Neural cell (in vitro differentiated cells): ENCODE measurements around the gene ZC3HAV1. TPM values are rescaled to one million over a fixed set of nuclear protein-coding genes. Genes with fewer than 3 reads are reported as not detected.
"Not testable (repeated sequence)": the region's sequence is repeated elsewhere in the genome, so short reads cannot be mapped to it uniquely, and the experiment has no call there.

Experiments
- H2AFZ ChIP-seq: fragments of 200-600, 300-800 bp; sonication (generic), shearing (Covaris generic); 2 replicates; pipeline ENCODE4 v1.6.0; 2014; ENCODE audit warnings: low read depth, mild to moderate bottlenecking, antibody characterized with exemption, low read length, moderate library complexity
- H3F3A ChIP-seq: fragments of 200-600 bp; shearing (Covaris generic); 2 replicates; pipeline ENCODE4 v1.6.1; 2016; ENCODE audit warnings: mild to moderate bottlenecking, moderate library complexity, mixed read lengths, antibody characterized with exemption, low read length; ENCODE audit not compliant: insufficient read depth, poor library complexity, severe bottlenecking
- H3K27ac ChIP-seq: fragments of 200-600, 300-800 bp; sonication (generic), shearing (Covaris generic); 2 replicates; pipeline ENCODE4 v1.5.1; 2014; ENCODE audit warnings: mild to moderate bottlenecking, low read length, moderate library complexity
- H3K27me3 ChIP-seq: fragments of 300-800, 200-600 bp; sonication (generic), shearing (Covaris generic); 2 replicates; pipeline ENCODE4 v1.6.0; 2014; ENCODE audit warnings: mild to moderate bottlenecking, low read depth, low read length, moderate library complexity; ENCODE audit not compliant: insufficient read depth
- H3K36me3 ChIP-seq: fragments of 300-800, 200-600 bp; sonication (generic), shearing (Covaris generic); 2 replicates; pipeline ENCODE4 v1.5.1; 2014; ENCODE audit warnings: mild to moderate bottlenecking, antibody characterized with exemption, low read length, moderate library complexity; ENCODE audit not compliant: insufficient read depth
- H3K4me2 ChIP-seq: fragments of 300-800, 200-600 bp; sonication (generic), shearing (Covaris generic); 2 replicates; pipeline ENCODE4 v1.6.0; 2014; ENCODE audit warnings: mild to moderate bottlenecking, low read length
- H3K4me3 ChIP-seq: fragments of 300-800, 200-600 bp; sonication (generic), shearing (Covaris generic); 2 replicates; pipeline ENCODE4 v1.5.1; 2014; ENCODE audit warnings: mild to moderate bottlenecking, low read length, moderate library complexity
- H3K79me2 ChIP-seq: fragments of 200-600 bp; shearing (Covaris generic); replicated peaks from 2 replicates; pipeline ENCODE4 v1.6.0; 2014; ENCODE audit warnings: mild to moderate bottlenecking, low read length, moderate library complexity; ENCODE audit not compliant: insufficient read depth
- H3K9ac ChIP-seq: fragments of 300-800, 200-600 bp; sonication (generic), shearing (Covaris generic); 2 replicates; pipeline ENCODE4 v1.6.1; 2016; ENCODE audit warnings: mild to moderate bottlenecking, low read length, mixed read lengths
- H3K9me2 ChIP-seq: fragments of 200-600 bp; shearing (Covaris generic); 2 replicates; pipeline ENCODE4 v1.6.1; 2016; ENCODE audit warnings: mild to moderate bottlenecking, low read length, mixed read lengths; ENCODE audit not compliant: insufficient read depth
- H3K9me3 ChIP-seq: fragments of 200-600, 300-800 bp; sonication (generic), shearing (Covaris generic); 2 replicates; pipeline ENCODE4 v1.6.1; 2016; ENCODE audit warnings: mild to moderate bottlenecking, mixed run types, low read length, moderate library complexity, mixed read lengths
- H4K20me1 ChIP-seq: fragments of 200-600 bp; shearing (Covaris generic); 2 replicates; pipeline ENCODE4 v1.6.1; 2016; ENCODE audit warnings: mild to moderate bottlenecking, mixed run types; ENCODE audit not compliant: insufficient read depth
- CTCF ChIP-seq: fragments of 450-650 bp; IDR thresholded peaks from 2 replicates; pipeline ENCODE4 v1.5.1; 2014; ENCODE audit warnings: antibody characterized with exemption, mild to moderate bottlenecking, moderate library complexity; ENCODE audit not compliant: poor library complexity, severe bottlenecking
- EP300 ChIP-seq: fragments of 450-650 bp; conservative IDR thresholded peaks from 2 replicates; pipeline ENCODE4 v1.6.1; 2014; ENCODE audit warnings: antibody characterized with exemption, mild to moderate bottlenecking, moderate library complexity; ENCODE audit not compliant: poor library complexity, severe bottlenecking
- EZH2 ChIP-seq: fragments of 200-600, 300-800 bp; shearing (Covaris generic), sonication (generic); IDR thresholded peaks from 2 replicates; pipeline ENCODE4 v1.6.1; 2014; ENCODE audit warnings: antibody characterized with exemption, low read length, borderline replicate concordance, mild to moderate bottlenecking; ENCODE audit not compliant: insufficient read depth, poor library complexity, severe bottlenecking
- MXI1 ChIP-seq: fragments of 450-650 bp; conservative IDR thresholded peaks from 2 replicates; pipeline ENCODE4 v1.6.1; 2014; ENCODE audit warnings: antibody characterized with exemption, mild to moderate bottlenecking; ENCODE audit not compliant: poor library complexity, severe bottlenecking
- POLR2AphosphoS5 ChIP-seq: IDR thresholded peaks from 2 replicates; pipeline ENCODE4 v1.6.1; 2012
- RAD21 ChIP-seq: fragments of 450-650 bp; conservative IDR thresholded peaks from 2 replicates; pipeline ENCODE4 v1.6.1; 2014; ENCODE audit warnings: antibody characterized with exemption, mild to moderate bottlenecking, moderate library complexity
- SMC3 ChIP-seq: fragments of 450-650 bp; conservative IDR thresholded peaks from 2 replicates; pipeline ENCODE4 v1.6.1; 2014; ENCODE audit warnings: antibody characterized with exemption, mild to moderate bottlenecking, moderate library complexity; ENCODE audit not compliant: poor library complexity
- TAF1 ChIP-seq: IDR thresholded peaks from 2 replicates; pipeline ENCODE4 v1.6.1; 2012; ENCODE audit warnings: low read depth
- polyA plus RNA-seq: library from polyadenylated mRNA; depleted of rRNA; stranded (reverse); fragments of >200 nt; gene quantifications from 2 replicates; pipeline ENCODE4 v1.2.3, GENCODE V29; 2014
- TF ChIP-seq, protein P1 (sequence below): IDR thresholded peaks from 2 replicates; pipeline ENCODE4 v1.6.1; 2012; ENCODE audit warnings: borderline replicate concordance

The ZC3HAV1 gene
- polyA plus RNA-seq, 1 donor from 2014 or later, result 0.16 TPM

GRCh38 chr7:139125657-139126056, 16.1 kb upstream of the ZC3HAV1 start:
- TF ChIP-seq, protein P1, sequence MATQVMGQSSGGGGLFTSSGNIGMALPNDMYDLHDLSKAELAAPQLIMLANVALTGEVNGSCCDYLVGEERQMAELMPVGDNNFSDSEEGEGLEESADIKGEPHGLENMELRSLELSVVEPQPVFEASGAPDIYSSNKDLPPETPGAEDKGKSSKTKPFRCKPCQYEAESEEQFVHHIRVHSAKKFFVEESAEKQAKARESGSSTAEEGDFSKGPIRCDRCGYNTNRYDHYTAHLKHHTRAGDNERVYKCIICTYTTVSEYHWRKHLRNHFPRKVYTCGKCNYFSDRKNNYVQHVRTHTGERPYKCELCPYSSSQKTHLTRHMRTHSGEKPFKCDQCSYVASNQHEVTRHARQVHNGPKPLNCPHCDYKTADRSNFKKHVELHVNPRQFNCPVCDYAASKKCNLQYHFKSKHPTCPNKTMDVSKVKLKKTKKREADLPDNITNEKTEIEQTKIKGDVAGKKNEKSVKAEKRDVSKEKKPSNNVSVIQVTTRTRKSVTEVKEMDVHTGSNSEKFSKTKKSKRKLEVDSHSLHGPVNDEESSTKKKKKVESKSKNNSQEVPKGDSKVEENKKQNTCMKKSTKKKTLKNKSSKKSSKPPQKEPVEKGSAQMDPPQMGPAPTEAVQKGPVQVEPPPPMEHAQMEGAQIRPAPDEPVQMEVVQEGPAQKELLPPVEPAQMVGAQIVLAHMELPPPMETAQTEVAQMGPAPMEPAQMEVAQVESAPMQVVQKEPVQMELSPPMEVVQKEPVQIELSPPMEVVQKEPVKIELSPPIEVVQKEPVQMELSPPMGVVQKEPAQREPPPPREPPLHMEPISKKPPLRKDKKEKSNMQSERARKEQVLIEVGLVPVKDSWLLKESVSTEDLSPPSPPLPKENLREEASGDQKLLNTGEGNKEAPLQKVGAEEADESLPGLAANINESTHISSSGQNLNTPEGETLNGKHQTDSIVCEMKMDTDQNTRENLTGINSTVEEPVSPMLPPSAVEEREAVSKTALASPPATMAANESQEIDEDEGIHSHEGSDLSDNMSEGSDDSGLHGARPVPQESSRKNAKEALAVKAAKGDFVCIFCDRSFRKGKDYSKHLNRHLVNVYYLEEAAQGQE, result no peak
- TF ChIP-seq POLR2AphosphoS5, result no peak
- no peak for TF ChIP-seq TAF1
- no peak for TF ChIP-seq RAD21
- TF ChIP-seq SMC3, result no peak
- TF ChIP-seq EP300, result no peak
- no peak for TF ChIP-seq MXI1
- no peak for TF ChIP-seq CTCF
- no peak for TF ChIP-seq EZH2
- H3K27me3 ChIP-seq, result no peaks in the 10 kb centered on the region
- no peak overlapping the region for H3K4me2 ChIP-seq
- no peak overlapping the region for H2AFZ ChIP-seq
- no peaks in the 10 kb centered on the region for H4K20me1 ChIP-seq
- H3K27ac ChIP-seq, result no peak overlapping the region
- H3K79me2 ChIP-seq, result no peaks in the 10 kb centered on the region
- no peak overlapping the region for H3K4me3 ChIP-seq
- no peaks in the 10 kb centered on the region for H3F3A ChIP-seq
- H3K9me2 ChIP-seq, result no peaks in the 10 kb centered on the region
- no peaks in the 10 kb centered on the region for H3K36me3 ChIP-seq
- H3K9me3 ChIP-seq, result no peaks in the 10 kb centered on the region
- no peak overlapping the region for H3K9ac ChIP-seq

DNA sequence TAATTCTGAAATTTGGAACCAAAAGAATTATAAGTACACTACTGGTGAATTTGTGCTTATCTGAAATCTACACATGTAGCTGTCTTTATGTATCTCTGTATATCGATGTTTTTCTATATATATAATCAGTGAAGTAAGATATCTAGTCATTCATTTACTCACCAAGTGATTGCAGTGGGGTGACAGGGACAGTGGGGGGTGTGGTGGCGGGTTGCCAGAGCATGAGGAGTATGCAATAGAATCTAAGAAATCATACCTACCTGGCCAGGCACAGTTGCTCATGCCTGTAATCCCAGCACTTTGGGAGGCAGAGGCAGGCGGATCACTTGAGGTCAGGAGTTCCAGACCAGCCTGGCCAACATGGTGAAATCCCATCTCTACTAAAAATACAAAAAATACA, 15.5 kb upstream of the ZC3HAV1 start:
- H3K9me2 ChIP-seq, H3K4me2 ChIP-seq, H2AFZ ChIP-seq, H3K27ac ChIP-seq, H3K4me3 ChIP-seq, H3K79me2 ChIP-seq, H4K20me1 ChIP-seq, H3K36me3 ChIP-seq, H3K9ac ChIP-seq, H3K9me3 ChIP-seq, H3K27me3 ChIP-seq, H3F3A ChIP-seq: not testable (repeated sequence)
